ENCODE data around the gene DEFB131B. TPM values are rescaled to one million over a fixed set of nuclear protein-coding genes. Genes with fewer than 3 reads are reported as not detected.
A peak's percentile ranks its signal among the peaks of the same experiment; 100 is the strongest.
"Not testable (repeated sequence)": the region's sequence is repeated elsewhere in the genome, so short reads cannot be mapped to it uniquely, and the experiment has no call there.

The DEFB131B gene
- total RNA-seq, 2 donors from 2014 or later = not detected

- Mint-ChIP-seq H3K36me3 (ENCODE audit: low read depth) (peaks cover 17% of the 10 kb centered on the region), H3K27me3 (ENCODE audit: insufficient read depth) (no peaks in the 10 kb centered on the region), H3K9me3 (no peaks in the 10 kb centered on the region), H3K4me1 (peaks cover 5% of the 10 kb centered on the region), H3K27ac (no peak overlapping the region), H3K4me3 (no peak overlapping the region)
- H3K27me3 ChIP-seq (ENCODE audit: control insufficient read depth, insufficient read depth, low read length, poor library complexity, severe bottlenecking) = no peaks in the 10 kb centered on the region
- 75 to 80% methylated on average over 6 to 7 of the region's 9 CpGs for WGBS, 2 experiments (ENCODE audit: insufficient coverage in 1 of 2, insufficient read length in 1 of 2)
- H3K27ac ChIP-seq (ENCODE audit: low read depth, low read length) = no peak overlapping the region
- no peak overlapping the region for H3K4me3 ChIP-seq (ENCODE audit: low read length)
- H3K36me3 ChIP-seq (ENCODE audit: control insufficient read depth, insufficient read depth, low read length) = peaks cover 2% of the 10 kb centered on the region
- no peaks in the 10 kb centered on the region for H3K9me3 ChIP-seq (ENCODE audit: control insufficient read depth, low read length)
- H3K9ac ChIP-seq (ENCODE audit: extremely low read depth, low read length, poor library complexity, severe bottlenecking) = no peak overlapping the region
- TF ChIP-seq CTCF (conservative IDR thresholded peaks at IDR 0.05) = no peak
- no peak for DNase-seq
- no peaks in the 10 kb centered on the region for H3K4me1 ChIP-seq (ENCODE audit: control insufficient read depth, insufficient read depth, low read length)
These were observed 30.0 kb downstream of the DEFB131B start for GRCh38 chr11:71908218-71908617.

DNA sequence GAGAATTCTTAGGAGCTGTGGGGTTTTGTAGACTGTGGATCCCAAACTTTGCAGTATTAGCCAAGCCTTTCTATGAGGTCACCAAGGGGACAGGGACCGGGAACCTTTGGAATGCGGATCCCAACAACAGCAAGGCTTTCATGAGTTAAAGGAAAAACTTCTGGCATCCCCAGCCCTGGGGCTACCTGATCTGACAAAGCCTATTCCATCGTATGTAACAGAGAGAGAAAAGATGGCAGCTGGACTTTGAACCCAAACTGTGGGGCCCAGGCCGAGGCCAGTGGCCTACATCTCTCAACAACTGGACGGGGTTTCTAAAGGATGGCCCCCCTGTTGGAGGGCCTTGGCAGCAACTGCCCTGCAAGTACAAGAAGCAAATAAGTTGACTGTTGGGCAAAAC is 32.5 kb downstream of the DEFB131B start:
- not testable (repeated sequence) for H3K4me1 Mint-ChIP-seq; H3K27ac ChIP-seq (ENCODE audit: low read depth, low read length); H3K9me3 ChIP-seq (ENCODE audit: control insufficient read depth, low read length); H3K4me3 Mint-ChIP-seq; H3K4me3 ChIP-seq (ENCODE audit: low read length); H3K27ac Mint-ChIP-seq; H3K27me3 Mint-ChIP-seq (ENCODE audit: insufficient read depth); H3K4me1 ChIP-seq (ENCODE audit: control insufficient read depth, insufficient read depth, low read length); H3K9me3 Mint-ChIP-seq; DNase-seq; H3K9ac ChIP-seq (ENCODE audit: extremely low read depth, low read length, poor library complexity, severe bottlenecking); H3K27me3 ChIP-seq (ENCODE audit: control insufficient read depth, insufficient read depth, low read length, poor library complexity, severe bottlenecking); H3K36me3 ChIP-seq (ENCODE audit: control insufficient read depth, insufficient read depth, low read length)
- 89 to 90% methylated on average over 5 of the region's 5 CpGs for WGBS, 2 experiments (ENCODE audit: insufficient coverage in 1 of 2, insufficient read length in 1 of 2)
- peaks cover 21% of the 10 kb centered on the region for H3K36me3 Mint-ChIP-seq (ENCODE audit: low read depth)

- H3K9me3 Mint-ChIP-seq; H3K9me3 ChIP-seq (ENCODE audit: control insufficient read depth, low read length); H3K9ac ChIP-seq (ENCODE audit: extremely low read depth, low read length, poor library complexity, severe bottlenecking); H3K4me3 ChIP-seq (ENCODE audit: low read length); H3K4me3 Mint-ChIP-seq; H3K4me1 ChIP-seq (ENCODE audit: control insufficient read depth, insufficient read depth, low read length); H3K36me3 ChIP-seq (ENCODE audit: control insufficient read depth, insufficient read depth, low read length); H3K27ac ChIP-seq (ENCODE audit: low read depth, low read length); H3K4me1 Mint-ChIP-seq; H3K27me3 ChIP-seq (ENCODE audit: control insufficient read depth, insufficient read depth, low read length, poor library complexity, severe bottlenecking); H3K27me3 Mint-ChIP-seq (ENCODE audit: insufficient read depth): not testable (repeated sequence)
- DNase-seq = peak; percentile 52
- TF ChIP-seq CTCF (conservative IDR thresholded peaks at IDR 0.05) = peak; percentile 60
- WGBS, 2 experiments (ENCODE audit: insufficient coverage in 1 of 2, insufficient read length in 1 of 2) = 88 to 98% methylated on average over 5 to 10 of the region's 10 CpGs
- H3K27ac Mint-ChIP-seq = peak overlapping the region; percentile 49
- peaks cover 25% of the 10 kb centered on the region for H3K36me3 Mint-ChIP-seq (ENCODE audit: low read depth)
These were observed 33.2 kb downstream of the DEFB131B start for GRCh38 chr11:71911321-71911985.

- WGBS, 2 experiments (ENCODE audit: insufficient coverage in 1 of 2, insufficient read length in 1 of 2) = 94 to 98% methylated on average over 9 to 10 of the region's 10 CpGs
These were observed 33.7 kb downstream of the DEFB131B start for GRCh38 chr11:71911986-71912340.

More at GRCh38 chr11:71911986-71912340, 33.7 kb downstream of the DEFB131B start:
- DNase-seq; H3K27ac ChIP-seq (ENCODE audit: low read depth, low read length); H3K9ac ChIP-seq (ENCODE audit: extremely low read depth, low read length, poor library complexity, severe bottlenecking); H3K36me3 ChIP-seq (ENCODE audit: control insufficient read depth, insufficient read depth, low read length); H3K4me1 Mint-ChIP-seq; H3K4me1 ChIP-seq (ENCODE audit: control insufficient read depth, insufficient read depth, low read length); H3K9me3 Mint-ChIP-seq; H3K27me3 ChIP-seq (ENCODE audit: control insufficient read depth, insufficient read depth, low read length, poor library complexity, severe bottlenecking); H3K27me3 Mint-ChIP-seq (ENCODE audit: insufficient read depth); H3K4me3 Mint-ChIP-seq; H3K9me3 ChIP-seq (ENCODE audit: control insufficient read depth, low read length); H3K4me3 ChIP-seq (ENCODE audit: low read length); H3K27ac Mint-ChIP-seq: not testable (repeated sequence)
- peaks cover 25% of the 10 kb centered on the region for H3K36me3 Mint-ChIP-seq (ENCODE audit: low read depth)
